Nephron progenitor cell (in vitro differentiated cells): Measurements from ENCODE around the gene SP140.
"Not testable (repeated sequence)": the region's sequence is repeated elsewhere in the genome, so short reads cannot be mapped to it uniquely, and the experiment has no call there.

Experiments
- DNase-seq: peaks from one replicate; pipeline ENCODE4 v3.0.0; 2021
- H3K27ac Mint-ChIP-seq: 2 replicates; pipeline ENCODE4 v1.8.0; 2021; ENCODE audit warnings: mild to moderate bottlenecking, moderate library complexity, mixed read lengths
- H3K27me3 Mint-ChIP-seq: 2 replicates; pipeline ENCODE4 v1.8.0; 2021; ENCODE audit warnings: mild to moderate bottlenecking, low read depth, mixed read lengths; ENCODE audit not compliant: poor library complexity
- H3K36me3 Mint-ChIP-seq: 2 replicates; pipeline ENCODE4 v1.8.0; 2021; ENCODE audit warnings: low read depth, mixed read lengths
- H3K4me1 Mint-ChIP-seq: 2 replicates; pipeline ENCODE4 v1.8.0; 2021; ENCODE audit warnings: mixed read lengths
- H3K4me3 Mint-ChIP-seq: 2 replicates; pipeline ENCODE4 v1.8.0; 2021; ENCODE audit warnings: mild to moderate bottlenecking, moderate library complexity, mixed read lengths
- H3K9me3 Mint-ChIP-seq: 2 replicates; pipeline ENCODE4 v1.8.0; 2021; ENCODE audit warnings: mild to moderate bottlenecking, moderate library complexity, mixed read lengths
- CTCF ChIP-seq: fragments of 200-600 bp; sonication (generic); IDR thresholded peaks from 2 replicates; pipeline ENCODE4 v1.5.0; 2021; ENCODE audit warnings: antibody characterized with exemption

The SP140 gene

GRCh38 chr2:230269715-230270114 lies 44.2 kb downstream of the SP140 start:
- TF ChIP-seq CTCF = no peak
- no peaks in the 10 kb centered on the region for H3K27me3 Mint-ChIP-seq
- no peak overlapping the region for H3K4me3 Mint-ChIP-seq
- H3K36me3 Mint-ChIP-seq = no peaks in the 10 kb centered on the region
- H3K4me1 Mint-ChIP-seq = no peaks in the 10 kb centered on the region
- DNase-seq = no peak
- peaks cover 4% of the 10 kb centered on the region for H3K9me3 Mint-ChIP-seq
- H3K27ac Mint-ChIP-seq = no peak overlapping the region

- H3K4me1 Mint-ChIP-seq = no peaks in the 10 kb centered on the region
- peaks cover 18% of the 10 kb centered on the region for H3K9me3 Mint-ChIP-seq
- H3K27me3 Mint-ChIP-seq = peaks cover 6% of the 10 kb centered on the region
- DNase-seq = no peak
- no peak overlapping the region for H3K27ac Mint-ChIP-seq
- no peaks in the 10 kb centered on the region for H3K36me3 Mint-ChIP-seq
- no peak for TF ChIP-seq CTCF
- H3K4me3 Mint-ChIP-seq = no peak overlapping the region
Observed at GRCh38 chr2:230282936-230283335, 57.4 kb downstream of the SP140 start.

DNA sequence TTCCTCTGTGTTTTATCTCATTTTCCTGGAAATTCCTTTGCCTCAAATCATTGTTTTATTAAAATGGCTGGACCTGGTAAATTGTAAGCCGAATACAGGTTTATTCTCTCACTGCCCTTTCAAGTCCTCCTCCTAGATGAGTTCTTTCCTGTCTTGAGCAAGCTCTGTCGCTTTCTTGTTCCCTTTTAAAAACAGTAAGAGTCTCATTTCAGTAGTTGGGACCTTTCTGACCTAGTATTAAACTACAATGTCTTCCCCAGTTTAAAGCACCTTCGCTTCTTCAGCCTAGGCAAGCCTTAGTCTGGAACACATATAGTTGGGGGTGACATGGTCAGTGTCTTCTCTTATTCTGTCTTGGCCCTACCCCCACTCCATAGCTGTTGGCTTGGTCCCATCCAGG lies 60.5 kb downstream of the SP140 start:
- no peak for TF ChIP-seq CTCF
- no peaks in the 10 kb centered on the region for H3K9me3 Mint-ChIP-seq
- DNase-seq = no peak
- no peaks in the 10 kb centered on the region for H3K4me1 Mint-ChIP-seq
- H3K27ac Mint-ChIP-seq = no peak overlapping the region
- no peaks in the 10 kb centered on the region for H3K36me3 Mint-ChIP-seq
- no peak overlapping the region for H3K4me3 Mint-ChIP-seq
- H3K27me3 Mint-ChIP-seq = peaks cover 7% of the 10 kb centered on the region

- H3K4me1 Mint-ChIP-seq, H3K27ac Mint-ChIP-seq, H3K36me3 Mint-ChIP-seq, H3K9me3 Mint-ChIP-seq, H3K4me3 Mint-ChIP-seq, H3K27me3 Mint-ChIP-seq: not testable (repeated sequence)
- peak; percentile 28 for DNase-seq
Observed at GRCh38 chr2:230289311-230289710, 63.8 kb downstream of the SP140 start.

DNA sequence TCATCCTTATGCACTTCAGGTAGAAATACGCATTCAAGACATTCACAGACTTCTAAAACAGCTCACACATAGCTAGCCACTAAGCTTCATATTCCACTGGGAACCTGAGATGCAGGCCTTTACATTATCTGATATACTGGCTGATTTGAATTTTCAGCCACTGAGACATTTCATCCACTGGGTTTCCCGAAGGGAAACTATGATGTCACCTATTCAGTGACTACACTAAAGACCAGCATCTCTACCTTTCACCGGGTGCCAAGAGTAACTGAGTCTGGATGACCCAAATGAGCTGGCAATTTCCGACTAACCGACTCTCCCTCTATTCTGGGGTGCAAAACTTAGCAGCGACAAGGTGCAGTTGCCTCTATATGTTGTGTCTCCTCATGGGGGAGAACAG lies 69.7 kb downstream of the SP140 start:
- Mint-ChIP-seq H3K36me3 (no peaks in the 10 kb centered on the region), H3K9me3 (peaks cover 4% of the 10 kb centered on the region), H3K27ac (no peak overlapping the region), H3K4me1 (no peaks in the 10 kb centered on the region), H3K4me3 (no peak overlapping the region), H3K27me3 (peaks cover 3% of the 10 kb centered on the region)
- no peak for TF ChIP-seq CTCF
- no peak for DNase-seq

- no peaks in the 10 kb centered on the region for H3K4me1 Mint-ChIP-seq
- DNase-seq = no peak
- H3K36me3 Mint-ChIP-seq = no peaks in the 10 kb centered on the region
- peaks cover 15% of the 10 kb centered on the region for H3K9me3 Mint-ChIP-seq
- no peak for TF ChIP-seq CTCF
- no peak overlapping the region for H3K4me3 Mint-ChIP-seq
- H3K27me3 Mint-ChIP-seq = peaks cover 7% of the 10 kb centered on the region
- no peak overlapping the region for H3K27ac Mint-ChIP-seq
Observed at GRCh38 chr2:230296917-230297316, 71.4 kb downstream of the SP140 start.
